Left ventricle myocardium superior (tissue), 1 donor: Measurements from ENCODE around the gene MPHOSPH9. TPM values are rescaled to one million over a fixed set of nuclear protein-coding genes. Genes with fewer than 3 reads are reported as not detected.

Source experiments
- ATAC-seq: fragments of 200-7000 bp; cut with Tn5 transposase; one replicate; pipeline ENCODE4 v1.9.1; 2020; ENCODE audit warnings: mild to moderate bottlenecking, moderate library complexity
- DNase-seq: peaks from one replicate; pipeline ENCODE4 v3.0.0-alpha.2; 2020
- intact Hi-C: fragments of 100-400 bp; cut with micrococcal nuclease; formaldehyde crosslinking; loops from one replicate; pipeline ENCODE4 v1.11.0; 2022
- total RNA-seq: library from RNA; stranded (reverse); fragmentation: NEBNext Ultra II Directional; extraction: Animal tissue kit (Norgen Biotek cat#: 25700); gene quantifications from one replicate; pipeline ENCODE4 v1.2.1, GENCODE V29; 2021
- donor health status: DM: no; HTN: yes; CAD: no; lungs with severe emphysema.

The MPHOSPH9 gene
- total RNA-seq, 1 donor from 2014 or later, result 27.7 TPM

GRCh38 chr12:123163227-123163626 is 69.7 kb downstream of the MPHOSPH9 start:
- ATAC-seq, result no peak
- intact Hi-C loops, result no loop called here
- DNase-seq, result no peak

- no peak for DNase-seq
- no peak for ATAC-seq
- intact Hi-C loops, result no loop called here
Observed at GRCh38 chr12:123160801-123161487, 72.0 kb downstream of the MPHOSPH9 start.

GRCh38 chr12:123153906-123154305 is 79.0 kb downstream of the MPHOSPH9 start:
- intact Hi-C loops, result no loop called here
- no peak for ATAC-seq
- no peak for DNase-seq

DNA sequence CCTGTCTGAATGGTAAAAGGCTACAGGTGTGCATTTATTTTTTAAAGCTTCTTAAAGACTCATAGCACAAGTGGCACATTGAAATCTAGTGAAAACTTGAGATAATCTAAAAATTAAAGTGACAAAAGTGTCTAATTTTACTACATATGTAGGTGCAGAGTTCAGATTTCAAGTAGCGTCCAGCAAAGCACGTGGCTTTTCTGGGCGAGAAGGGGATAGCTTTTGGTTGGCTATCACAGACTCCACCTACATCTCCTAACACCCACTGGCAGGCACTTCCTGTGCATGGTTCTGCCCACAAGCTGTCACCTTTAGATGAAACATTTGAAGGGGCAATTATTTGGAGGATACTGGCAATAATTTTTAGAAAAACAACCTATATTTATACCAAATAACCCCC is 80.1 kb downstream of the MPHOSPH9 start:
- intact Hi-C loops, result no loop called here
- no peak for DNase-seq

GRCh38 chr12:123151457-123152454 is 81.2 kb downstream of the MPHOSPH9 start:
- peak; percentile 39 for ATAC-seq
- intact Hi-C loops, result no loop called here
- DNase-seq, result no peak

More for the DNA sequence above, 80.1 kb downstream of the MPHOSPH9 start:
- ATAC-seq, result no peak

DNA sequence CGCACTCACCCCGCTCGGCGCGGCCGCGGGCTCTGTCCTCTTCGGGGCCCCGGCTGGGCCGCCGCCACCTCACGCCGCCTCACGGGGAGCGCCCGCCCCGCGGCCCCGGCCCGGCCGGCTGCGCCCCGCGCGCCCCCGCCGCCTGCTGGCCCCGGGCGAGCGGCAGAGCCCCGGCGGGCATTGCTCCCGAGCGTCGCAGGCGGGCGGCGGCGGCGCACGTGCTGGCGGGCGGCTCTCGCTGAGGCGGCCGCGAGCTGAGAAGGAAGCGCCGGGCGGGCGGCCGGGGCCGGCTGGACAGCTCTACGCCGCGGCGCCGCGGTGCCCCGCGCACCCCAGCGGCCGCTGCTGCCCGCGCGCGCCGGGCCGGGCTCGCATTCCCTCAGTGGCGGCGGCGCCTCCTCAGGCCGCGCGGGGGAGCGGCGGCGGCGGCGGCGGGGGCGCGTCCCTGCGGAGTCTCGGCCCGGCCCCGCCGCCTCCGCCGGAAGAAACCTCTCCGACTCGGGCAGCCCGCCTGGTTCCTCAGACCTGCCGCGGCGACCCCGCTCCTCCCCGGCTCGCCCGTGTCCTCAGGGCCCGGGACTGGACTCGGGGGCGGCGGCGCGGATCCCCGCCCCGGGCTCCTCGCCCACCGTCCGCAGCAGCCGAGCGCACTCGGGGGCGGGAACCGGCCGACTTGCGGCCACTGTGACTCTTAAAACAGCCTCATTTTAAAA is 82.0 kb downstream of the MPHOSPH9 start, which contains the start of gene PITPNM2:
PITPNM2 (minus strand) TSS at position 347 of the 713 bp plus-strand sequence. CDS start 116,500 bp downstream, outside the sequence.
- intact Hi-C loops, result no loop called here
- ATAC-seq (peak; percentile 86), DNase-seq (peak; percentile 86)

GRCh38 chr12:123150275-123150743 is 82.6 kb downstream of the MPHOSPH9 start:
- intact Hi-C loops, result no loop called here
- peak; percentile 60 for ATAC-seq

DNA sequence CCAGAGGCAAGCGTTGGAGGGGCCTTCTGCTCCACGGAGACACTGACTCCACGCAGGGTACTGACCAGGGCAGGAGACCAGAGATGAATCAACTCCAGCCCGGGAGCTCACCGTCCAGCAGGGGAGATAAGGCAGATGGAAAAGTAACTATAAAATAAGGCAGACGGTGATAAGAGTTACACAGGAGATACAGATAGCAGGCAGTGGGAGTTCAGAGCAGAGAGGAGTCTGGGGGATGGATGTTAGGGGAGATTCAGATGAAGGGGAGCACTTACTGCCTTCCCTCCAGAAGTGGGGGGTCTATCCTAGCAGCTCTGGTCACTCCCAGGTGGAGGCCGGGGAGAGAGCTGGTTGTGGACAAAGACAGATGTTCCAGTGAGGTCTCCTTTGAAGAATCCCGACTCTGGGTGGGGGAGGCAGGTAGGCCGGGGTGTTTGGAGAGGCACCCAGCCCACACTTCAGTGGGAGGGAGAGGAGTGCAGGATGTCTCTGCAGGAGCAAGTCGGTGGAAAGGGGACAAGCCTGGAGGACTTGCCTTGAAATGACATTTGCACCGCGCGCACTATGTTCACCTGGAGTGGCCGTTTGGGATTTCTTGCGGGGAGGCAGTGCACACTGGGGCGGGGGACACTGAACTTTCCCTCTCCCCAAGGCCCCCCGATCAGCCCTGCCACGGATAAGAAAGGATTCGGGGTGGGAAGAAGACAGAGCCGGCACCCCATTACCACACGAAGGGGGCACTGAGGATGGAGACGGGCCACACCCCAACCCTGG is 83.3 kb downstream of the MPHOSPH9 start:
- intact Hi-C loops, result loop anchor here (10.0 kb wide), 1 partner anchor 105 kb away; no protein-coding TSS in a partner anchor
- DNase-seq (no peak), ATAC-seq (peak; percentile 12)

More at GRCh38 chr12:123150275-123150743, 82.6 kb downstream of the MPHOSPH9 start:
- peak; percentile 73 for DNase-seq

DNA sequence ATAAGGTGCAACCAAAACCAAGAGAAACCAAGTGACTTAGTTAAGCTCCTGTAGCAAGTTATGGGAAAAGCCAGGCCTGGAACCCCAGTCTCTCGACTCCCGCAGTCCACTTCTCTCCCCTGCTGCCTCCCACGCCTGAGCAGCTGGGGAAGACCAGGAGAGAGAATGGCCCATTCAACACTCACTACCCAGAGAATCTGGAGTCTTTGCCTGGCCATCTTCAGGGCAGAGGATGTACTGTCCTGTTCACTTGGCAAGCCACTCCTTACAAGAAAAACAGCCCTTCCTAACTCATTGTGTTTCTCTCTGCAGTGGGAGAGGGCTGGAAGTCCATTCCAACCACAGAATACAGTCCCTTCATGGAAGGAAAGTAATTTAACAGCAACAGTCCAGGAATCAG is 83.9 kb downstream of the MPHOSPH9 start:
- ATAC-seq (peak; percentile 9), DNase-seq (no peak)
- intact Hi-C loops, result loop anchor here (10.0 kb wide), 1 partner anchor 104 kb away; no protein-coding TSS in a partner anchor

GRCh38 chr12:123148655-123149054 is 84.3 kb downstream of the MPHOSPH9 start:
- intact Hi-C loops, result loop anchor here (10.0 kb wide), 1 partner anchor 104 kb away; no protein-coding TSS in a partner anchor
- no peak for ATAC-seq
- no peak for DNase-seq

GRCh38 chr12:123148223-123148622 is 84.7 kb downstream of the MPHOSPH9 start:
- DNase-seq (no peak), ATAC-seq (no peak)
- intact Hi-C loops, result loop anchor here (10.0 kb wide), 1 partner anchor 103 kb away; no protein-coding TSS in a partner anchor

GRCh38 chr12:123145211-123145610 is 87.7 kb downstream of the MPHOSPH9 start:
- ATAC-seq (no peak), DNase-seq (no peak)
- intact Hi-C loops, result loop anchor here (10.0 kb wide), 1 partner anchor 100 kb away; no protein-coding TSS in a partner anchor

GRCh38 chr12:123143736-123144461 is 89.0 kb downstream of the MPHOSPH9 start:
- no peak for ATAC-seq
- no peak for DNase-seq
- intact Hi-C loops, result loop anchor here (10.0 kb wide), 1 partner anchor 99 kb away; no protein-coding TSS in a partner anchor

DNA sequence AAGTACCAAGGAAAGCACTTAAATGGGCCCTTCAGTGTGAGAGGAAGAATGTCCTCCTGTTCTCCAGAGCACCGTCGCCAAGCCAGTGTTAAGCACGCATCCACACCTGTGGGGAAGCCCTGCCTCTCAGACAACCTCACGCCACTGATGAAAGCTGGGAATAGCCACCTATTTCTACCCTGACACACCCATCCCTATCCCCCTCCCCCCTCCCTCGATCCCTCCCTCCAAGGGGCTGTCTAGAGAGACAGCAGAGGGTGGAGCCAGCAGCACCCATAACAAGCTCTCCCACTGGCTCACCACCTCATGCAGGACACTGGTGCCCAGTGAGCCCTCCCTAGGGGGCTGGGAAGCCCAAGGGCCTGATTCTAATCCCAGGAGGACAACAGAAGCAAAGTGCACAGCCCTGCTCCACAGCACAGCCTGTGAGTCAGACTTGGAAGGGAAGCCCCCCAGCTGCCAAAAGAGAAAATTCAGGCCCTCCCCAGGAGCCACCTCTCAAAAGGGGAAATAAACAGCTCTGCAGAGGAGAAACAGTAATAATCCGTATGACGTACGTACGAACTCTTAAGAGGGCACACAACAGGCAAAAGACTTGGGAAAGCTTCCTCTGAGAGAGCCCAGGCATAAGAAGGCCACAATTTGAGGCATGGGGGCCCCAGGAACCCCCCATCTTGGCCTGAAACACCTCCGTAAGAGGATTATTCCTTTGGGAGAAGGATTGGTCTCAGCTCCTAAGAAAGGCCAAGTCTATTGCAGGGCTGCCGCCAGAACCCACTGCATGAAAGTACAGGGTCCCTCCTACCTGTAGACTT is 89.8 kb downstream of the MPHOSPH9 start:
- ATAC-seq (no peak), DNase-seq (no peak)
- intact Hi-C loops, result loop anchor here (10.0 kb wide), 1 partner anchor 98 kb away; no protein-coding TSS in a partner anchor

- ATAC-seq (no peak), DNase-seq (no peak)
- intact Hi-C loops, result loop anchor here (10.0 kb wide), 1 partner anchor 98 kb away; no protein-coding TSS in a partner anchor
Observed at GRCh38 chr12:123142518-123142840, 90.5 kb downstream of the MPHOSPH9 start.
